Esophagus muscularis mucosa (tissue), 3 donors: ENCODE measurements around the gene C1orf116.

ENCODE experiments used
- CTCF ChIP-seq, 3 experiments: fragments of 200-600 bp in 2 of 3; fragments of 450-650 bp in 1 of 3; sonication (generic) in 2 of 3; IDR thresholded peaks; one replicate each; pipeline ENCODE4 v1.5.1; 2017 to 2019; ENCODE audit warnings: antibody characterized with exemption in 3 of 3, mild to moderate bottlenecking in 2 of 3, moderate library complexity in 1 of 3
- POLR2A ChIP-seq: fragments of 450-650 bp; IDR thresholded peaks from one replicate; pipeline ENCODE4 v1.6.1; 2017; ENCODE audit warnings: antibody characterized with exemption, moderate library complexity, mild to moderate bottlenecking, low read depth
- POLR2AphosphoS5 ChIP-seq, 2 donors: sonication (generic); formaldehyde crosslinking; IDR thresholded peaks; one replicate each; pipeline ENCODE4 v1.6.1; 2017; ENCODE audit warnings: antibody characterized with exemption in 2 of 2

- no peak for TF ChIP-seq CTCF (IDR thresholded peaks at IDR 0.05)
- TF ChIP-seq POLR2A = no peak
- TF ChIP-seq POLR2AphosphoS5 (IDR thresholded peaks at IDR 0.05) = no peak
Observed at GRCh38 chr1:207063014-207063413, 30.5 kb upstream of the C1orf116 start.
